Activated naive CD4-positive, alpha-beta T cell treated with anti-CD3 and anti-CD28 coated beads, Interleukin-2, amount 50 U/mL, for 24 hours (primary cell): Measurements from ENCODE around the gene SH3GL3.

Experiments used
- H3K27ac Mint-ChIP-seq: one replicate; pipeline ENCODE4 v1.8.0; 2021; ENCODE audit warnings: mild to moderate bottlenecking, mixed read lengths
- H3K27me3 Mint-ChIP-seq: one replicate; pipeline ENCODE4 v1.8.0; 2021; ENCODE audit warnings: mixed read lengths
- H3K36me3 Mint-ChIP-seq: one replicate; pipeline ENCODE4 v1.8.0; 2021; ENCODE audit warnings: mixed read lengths
- H3K4me1 Mint-ChIP-seq: one replicate; pipeline ENCODE4 v1.8.0; 2021; ENCODE audit warnings: mixed read lengths
- H3K4me3 Mint-ChIP-seq: one replicate; pipeline ENCODE4 v1.8.0; 2021; ENCODE audit warnings: mild to moderate bottlenecking, mixed read lengths
- H3K9me3 Mint-ChIP-seq: one replicate; pipeline ENCODE4 v1.8.0; 2021; ENCODE audit warnings: mixed read lengths

SH3GL3 gene, protein sequence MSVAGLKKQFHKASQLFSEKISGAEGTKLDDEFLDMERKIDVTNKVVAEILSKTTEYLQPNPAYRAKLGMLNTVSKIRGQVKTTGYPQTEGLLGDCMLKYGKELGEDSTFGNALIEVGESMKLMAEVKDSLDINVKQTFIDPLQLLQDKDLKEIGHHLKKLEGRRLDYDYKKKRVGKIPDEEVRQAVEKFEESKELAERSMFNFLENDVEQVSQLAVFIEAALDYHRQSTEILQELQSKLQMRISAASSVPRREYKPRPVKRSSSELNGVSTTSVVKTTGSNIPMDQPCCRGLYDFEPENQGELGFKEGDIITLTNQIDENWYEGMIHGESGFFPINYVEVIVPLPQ

DNA sequence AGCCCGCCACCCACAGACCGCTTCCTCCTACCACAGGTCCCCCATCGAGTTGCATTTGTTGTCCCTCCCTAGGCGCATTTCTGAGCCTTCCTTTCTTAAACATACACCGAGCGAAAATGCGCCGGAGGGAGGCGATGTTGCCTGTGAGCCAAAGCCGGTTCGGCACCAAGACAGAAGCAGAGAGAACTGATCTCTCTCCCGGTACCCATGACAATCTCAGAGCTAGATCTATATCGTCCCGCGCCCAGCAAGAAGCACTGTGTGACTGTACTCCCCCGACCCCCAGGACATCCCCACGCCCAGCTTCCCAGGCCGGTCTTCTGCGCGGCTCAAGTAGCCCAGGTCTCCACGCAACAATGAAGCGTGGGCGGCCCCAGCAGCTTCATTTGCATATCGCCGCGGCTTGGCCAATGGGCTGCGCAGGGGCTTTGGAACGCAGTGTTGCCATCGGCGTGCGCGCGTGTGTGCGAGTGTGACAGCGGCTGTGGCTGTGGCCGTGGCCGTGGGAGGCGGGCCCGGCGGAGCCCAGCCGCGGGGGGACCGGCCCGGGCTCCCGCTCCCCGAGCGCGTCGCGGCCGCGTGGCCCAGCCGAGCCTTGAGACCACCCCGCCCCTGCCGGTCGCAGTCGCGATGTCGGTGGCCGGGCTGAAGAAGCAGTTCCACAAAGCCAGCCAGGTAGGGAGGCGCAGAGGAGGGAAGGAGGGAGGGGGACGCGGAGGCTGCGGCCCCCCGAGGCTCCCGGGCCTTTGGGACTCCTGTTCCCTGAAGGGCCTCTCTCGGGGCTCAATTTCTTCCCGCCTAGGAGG, at the start of gene SH3GL3:
Gene SH3GL3 (plus strand): TSS at position 438 of the 806 bp plus-strand sequence. CDS start 193 bp downstream, at position 631.
- no peak within 1 kb of the TSS for H3K27ac Mint-ChIP-seq
- H3K36me3 Mint-ChIP-seq: no peaks in the 10 kb centered on the region
- peaks cover 30% of the 10 kb centered on the region for H3K27me3 Mint-ChIP-seq
- no peaks in the 10 kb centered on the region for H3K9me3 Mint-ChIP-seq
- H3K4me3 Mint-ChIP-seq: peak within 1 kb of the TSS; percentile 64
- H3K4me1 Mint-ChIP-seq: peaks cover 6% of the 10 kb centered on the region

DNA sequence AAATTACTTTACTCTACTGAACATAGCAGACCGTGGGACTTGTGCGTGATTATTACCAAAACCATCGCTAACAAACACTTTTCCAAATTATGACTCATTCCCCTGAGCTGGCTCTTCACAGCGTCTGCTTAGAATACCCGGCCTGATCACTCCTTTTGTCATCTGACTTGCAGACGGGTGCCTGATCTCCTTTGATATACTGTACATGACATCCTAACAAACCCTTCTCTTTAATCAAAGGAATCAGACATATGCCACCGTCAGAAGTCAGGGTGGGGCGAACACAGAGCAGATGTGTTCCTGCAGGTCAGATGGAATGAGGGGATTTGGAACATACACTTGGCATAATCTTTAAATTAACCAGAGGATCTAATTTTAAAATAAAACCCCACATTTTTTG, 48.5 kb upstream of the SH3GL3 start:
- H3K4me1 Mint-ChIP-seq: no peaks in the 10 kb centered on the region
- no peak overlapping the region for H3K4me3 Mint-ChIP-seq
- no peaks in the 10 kb centered on the region for H3K9me3 Mint-ChIP-seq
- H3K36me3 Mint-ChIP-seq: no peaks in the 10 kb centered on the region
- H3K27ac Mint-ChIP-seq: peak overlapping the region; percentile 41
- peaks cover 18% of the 10 kb centered on the region for H3K27me3 Mint-ChIP-seq

DNA sequence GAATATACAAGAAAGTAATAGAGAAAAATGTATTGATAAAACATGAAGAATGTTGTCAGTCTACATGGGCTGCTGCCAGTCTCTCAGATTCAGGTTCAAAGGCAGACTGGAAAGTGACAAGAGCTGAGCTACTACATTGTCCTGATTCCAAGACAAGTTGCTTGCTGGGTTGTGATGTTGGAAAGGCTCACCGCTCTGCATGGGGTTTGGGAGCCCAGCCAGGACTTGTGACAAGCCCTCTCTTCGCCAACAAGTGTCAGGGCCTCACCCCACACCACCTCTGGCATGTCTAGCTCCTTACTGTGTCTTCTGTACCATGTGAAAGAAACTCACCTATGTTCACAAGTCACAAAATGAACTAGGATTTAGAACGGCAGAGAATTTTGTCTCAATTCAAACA, 43.0 kb upstream of the SH3GL3 start:
- Mint-ChIP-seq H3K27ac (no peak overlapping the region), H3K4me3 (no peak overlapping the region), H3K9me3 (no peaks in the 10 kb centered on the region), H3K4me1 (no peaks in the 10 kb centered on the region), H3K27me3 (peaks cover 7% of the 10 kb centered on the region), H3K36me3 (no peaks in the 10 kb centered on the region)

DNA sequence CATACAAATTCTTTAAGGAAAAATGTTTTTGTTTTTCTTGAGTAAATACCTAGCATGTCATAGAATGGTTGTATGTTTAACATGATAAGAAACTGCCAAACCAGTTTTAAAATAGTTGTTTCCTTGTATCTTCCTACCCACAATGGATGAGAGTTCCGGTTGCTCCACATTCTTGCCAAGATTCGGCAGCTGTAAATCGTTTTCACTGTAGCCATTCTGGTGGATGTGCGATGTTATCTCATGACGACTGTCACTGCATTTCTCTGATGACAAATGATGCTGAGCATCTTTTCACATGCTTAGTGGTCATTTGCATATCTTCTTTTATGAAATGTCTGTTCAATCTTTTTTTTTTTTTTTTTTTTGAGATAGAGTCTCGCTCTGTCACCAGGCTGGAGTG, 36.6 kb upstream of the SH3GL3 start:
- no peaks in the 10 kb centered on the region for H3K36me3 Mint-ChIP-seq
- no peak overlapping the region for H3K27ac Mint-ChIP-seq
- no peaks in the 10 kb centered on the region for H3K27me3 Mint-ChIP-seq
- no peaks in the 10 kb centered on the region for H3K9me3 Mint-ChIP-seq
- H3K4me3 Mint-ChIP-seq: no peak overlapping the region
- no peaks in the 10 kb centered on the region for H3K4me1 Mint-ChIP-seq

DNA sequence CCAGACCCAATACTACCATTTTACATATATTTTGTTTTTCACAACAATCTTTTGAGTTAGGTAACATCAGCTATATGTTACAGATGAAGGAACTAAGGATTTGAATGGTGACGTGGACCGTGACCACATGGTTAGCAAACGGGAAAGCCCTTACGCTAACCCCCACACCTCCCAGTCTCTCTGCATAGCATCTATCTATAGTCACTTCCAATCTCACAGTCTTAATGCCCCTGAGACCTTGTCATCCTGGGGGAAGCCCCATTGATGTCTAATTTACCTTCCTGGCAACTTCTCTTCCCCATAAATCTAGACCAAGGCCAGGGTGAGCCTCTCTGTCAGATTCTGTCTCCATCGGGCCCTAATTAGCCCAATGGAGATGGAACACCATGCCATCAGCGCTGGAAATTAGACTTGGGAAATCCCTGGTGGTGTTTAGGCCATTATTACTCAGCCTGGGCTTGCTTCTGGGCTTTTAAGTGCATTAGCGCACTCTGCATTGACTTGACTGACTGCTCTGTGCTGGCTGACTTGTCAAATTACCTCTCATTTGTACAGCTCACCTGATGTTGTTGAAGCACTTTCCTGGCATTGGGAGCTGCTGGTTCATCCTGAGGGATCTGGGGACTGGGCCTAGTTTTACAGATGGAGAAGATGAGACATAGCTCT, 34.0 kb upstream of the SH3GL3 start:
- H3K4me1 Mint-ChIP-seq: no peaks in the 10 kb centered on the region
- no peaks in the 10 kb centered on the region for H3K36me3 Mint-ChIP-seq
- H3K27ac Mint-ChIP-seq: no peak overlapping the region
- no peaks in the 10 kb centered on the region for H3K9me3 Mint-ChIP-seq
- no peak overlapping the region for H3K4me3 Mint-ChIP-seq
- no peaks in the 10 kb centered on the region for H3K27me3 Mint-ChIP-seq

DNA sequence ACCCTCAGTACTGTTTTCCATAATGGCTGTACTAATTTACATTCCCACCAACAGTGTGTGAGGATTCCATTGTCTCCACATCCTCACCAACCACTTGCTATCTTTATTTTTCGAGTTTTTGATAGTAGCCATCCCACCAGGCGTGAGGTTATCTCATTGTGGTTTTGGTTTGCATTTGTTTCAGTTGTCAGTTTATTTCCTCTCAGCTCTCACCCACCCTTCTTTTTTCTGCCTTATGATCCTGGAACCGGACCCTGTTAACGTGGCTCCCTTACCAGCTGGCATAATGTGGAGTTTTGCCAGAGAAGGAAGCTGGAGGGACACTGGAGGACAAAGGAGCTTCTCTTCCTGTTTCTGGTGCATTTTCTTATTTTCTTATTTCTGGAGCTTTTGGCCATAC, 25.1 kb upstream of the SH3GL3 start:
- Mint-ChIP-seq H3K27ac (no peak overlapping the region), H3K27me3 (peaks cover 15% of the 10 kb centered on the region), H3K9me3 (no peaks in the 10 kb centered on the region), H3K4me1 (no peaks in the 10 kb centered on the region), H3K36me3 (no peaks in the 10 kb centered on the region), H3K4me3 (no peak overlapping the region)

DNA sequence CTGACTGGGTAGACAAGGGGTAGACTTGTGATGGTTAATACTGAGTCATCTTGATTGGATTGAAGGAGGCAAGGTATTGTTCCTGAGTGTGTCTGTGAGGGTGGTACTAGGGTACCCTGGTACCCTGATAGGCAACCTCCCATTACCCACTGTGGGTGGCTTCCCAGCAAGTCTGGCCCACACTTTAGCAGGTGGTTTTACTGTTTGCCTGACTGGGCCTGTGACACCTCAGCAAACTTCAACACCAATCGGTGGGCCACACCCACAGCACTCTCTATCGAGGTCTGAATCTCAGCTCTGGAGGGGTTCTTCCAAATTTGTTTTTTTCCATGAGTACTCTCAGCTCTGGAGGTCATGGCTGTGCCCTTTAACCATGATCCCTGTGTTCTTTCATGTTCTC, 24.6 kb upstream of the SH3GL3 start:
- H3K4me1 Mint-ChIP-seq: no peaks in the 10 kb centered on the region
- H3K4me3 Mint-ChIP-seq: no peak overlapping the region
- H3K9me3 Mint-ChIP-seq: no peaks in the 10 kb centered on the region
- H3K27ac Mint-ChIP-seq: no peak overlapping the region
- H3K27me3 Mint-ChIP-seq: peaks cover 15% of the 10 kb centered on the region
- no peaks in the 10 kb centered on the region for H3K36me3 Mint-ChIP-seq

DNA sequence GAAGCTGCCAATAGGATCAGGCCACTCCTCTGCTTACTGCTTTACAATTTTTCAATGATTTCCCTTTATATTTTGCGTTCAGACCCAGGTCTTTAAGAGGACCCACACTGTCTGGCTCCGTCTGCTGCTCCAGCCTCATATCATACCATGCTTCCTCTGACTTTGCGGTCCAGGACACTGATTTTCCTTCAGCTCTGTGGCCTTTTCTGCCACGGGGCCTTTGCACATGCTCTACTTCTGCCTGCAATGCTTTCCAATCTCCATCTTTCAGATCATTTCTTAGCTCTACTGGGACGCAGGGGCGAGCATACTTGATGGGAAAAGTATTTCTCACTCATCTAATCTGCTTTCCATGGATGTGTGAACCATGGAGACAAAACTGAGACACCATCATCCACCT, 23.0 kb upstream of the SH3GL3 start:
- peaks cover 5% of the 10 kb centered on the region for H3K9me3 Mint-ChIP-seq
- no peaks in the 10 kb centered on the region for H3K4me1 Mint-ChIP-seq
- no peaks in the 10 kb centered on the region for H3K36me3 Mint-ChIP-seq
- peaks cover 16% of the 10 kb centered on the region for H3K27me3 Mint-ChIP-seq
- H3K4me3 Mint-ChIP-seq: no peak overlapping the region
- H3K27ac Mint-ChIP-seq: no peak overlapping the region

DNA sequence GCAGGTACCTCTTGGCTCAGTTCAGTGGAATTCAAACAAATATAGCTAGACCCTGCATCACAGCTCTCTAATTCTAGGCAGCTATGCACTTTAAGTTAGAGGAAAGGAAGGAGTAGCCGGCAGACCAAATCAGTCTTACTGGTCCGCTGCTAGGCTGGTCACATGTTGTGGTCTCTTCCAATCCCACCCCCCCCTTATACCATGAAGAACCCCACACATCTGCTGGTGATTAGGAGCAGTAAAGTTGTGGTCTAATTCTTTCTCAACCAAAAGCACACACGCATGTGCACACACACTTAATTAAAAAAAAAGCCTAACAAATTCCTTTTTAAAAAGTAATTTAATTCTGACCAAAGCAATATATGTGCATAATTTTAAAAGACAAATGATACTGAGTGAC, 16.7 kb upstream of the SH3GL3 start:
- peaks cover 19% of the 10 kb centered on the region for H3K27me3 Mint-ChIP-seq
- peaks cover 5% of the 10 kb centered on the region for H3K9me3 Mint-ChIP-seq
- no peak overlapping the region for H3K4me3 Mint-ChIP-seq
- H3K27ac Mint-ChIP-seq: no peak overlapping the region
- H3K4me1 Mint-ChIP-seq: no peaks in the 10 kb centered on the region
- H3K36me3 Mint-ChIP-seq: no peaks in the 10 kb centered on the region

DNA sequence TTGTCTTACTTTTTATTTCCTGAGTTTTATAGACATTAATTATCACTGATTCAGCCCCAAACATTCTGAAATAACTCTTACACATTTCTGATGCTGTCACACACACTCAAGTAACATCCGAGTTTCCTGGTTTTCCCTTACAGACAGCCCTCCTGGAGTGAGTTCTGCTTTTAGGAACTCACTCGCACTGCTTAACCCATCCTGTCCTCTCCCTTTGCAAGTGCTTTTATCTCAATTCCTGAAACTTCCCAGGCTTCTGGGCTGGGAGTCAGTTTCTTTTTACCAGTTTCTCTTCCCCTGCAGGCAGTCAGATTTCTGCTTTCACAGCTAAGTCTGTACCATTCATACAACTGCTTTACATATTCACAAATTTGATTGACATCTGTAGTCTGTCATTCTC, 15.6 kb upstream of the SH3GL3 start:
- Mint-ChIP-seq H3K36me3 (no peaks in the 10 kb centered on the region), H3K4me3 (no peak overlapping the region), H3K27me3 (peaks cover 17% of the 10 kb centered on the region), H3K9me3 (peaks cover 5% of the 10 kb centered on the region), H3K27ac (no peak overlapping the region), H3K4me1 (no peaks in the 10 kb centered on the region)

DNA sequence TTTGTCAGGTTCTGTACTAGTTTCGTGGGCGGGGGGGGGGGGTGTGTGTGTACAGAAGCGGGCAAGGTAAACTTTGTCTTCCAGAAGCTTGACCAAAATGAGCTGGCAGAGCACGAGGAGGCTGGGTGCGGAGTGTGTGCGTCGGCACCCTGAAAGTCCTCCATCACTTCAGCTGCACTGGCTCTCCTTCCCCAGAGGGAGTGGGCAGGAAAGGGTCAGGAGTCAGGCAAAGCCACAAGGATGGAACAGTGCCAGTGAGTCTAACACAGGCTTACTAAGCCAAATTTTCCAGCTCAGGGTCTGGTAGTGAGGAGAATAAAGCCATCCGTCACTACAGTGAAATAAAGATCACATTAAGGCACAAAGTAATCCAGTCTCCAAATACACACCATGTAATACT, 11.9 kb upstream of the SH3GL3 start:
- Mint-ChIP-seq H3K4me3 (no peak overlapping the region), H3K9me3 (no peaks in the 10 kb centered on the region)

DNA sequence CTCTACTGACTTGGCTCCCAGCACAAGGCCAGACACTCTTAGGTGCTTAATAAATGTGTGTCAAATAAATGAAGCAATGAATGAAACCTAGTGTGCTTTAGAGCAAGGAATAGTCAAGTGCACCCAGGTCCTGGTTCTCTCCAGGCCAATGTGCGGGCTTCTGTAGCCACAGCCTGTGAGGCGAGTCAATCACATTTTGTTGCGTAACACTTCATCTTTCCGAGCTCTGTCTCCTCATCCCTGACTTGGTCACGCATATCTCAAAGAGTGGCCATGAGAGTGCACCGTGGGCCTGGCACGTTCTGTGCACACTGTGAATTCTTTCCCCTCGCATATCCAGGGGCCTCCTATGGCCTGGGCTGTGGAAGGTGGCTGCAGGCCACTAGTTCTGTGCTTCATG, 11.4 kb upstream of the SH3GL3 start:
- H3K36me3 Mint-ChIP-seq: no peaks in the 10 kb centered on the region
- no peaks in the 10 kb centered on the region for H3K9me3 Mint-ChIP-seq
- H3K4me1 Mint-ChIP-seq: peaks cover 4% of the 10 kb centered on the region
- H3K4me3 Mint-ChIP-seq: no peak overlapping the region
- peaks cover 15% of the 10 kb centered on the region for H3K27me3 Mint-ChIP-seq
- no peak overlapping the region for H3K27ac Mint-ChIP-seq

More for the DNA sequence above, 11.9 kb upstream of the SH3GL3 start:
- Mint-ChIP-seq H3K27ac (no peak overlapping the region), H3K36me3 (no peaks in the 10 kb centered on the region), H3K27me3 (peaks cover 16% of the 10 kb centered on the region), H3K4me1 (peaks cover 4% of the 10 kb centered on the region)

DNA sequence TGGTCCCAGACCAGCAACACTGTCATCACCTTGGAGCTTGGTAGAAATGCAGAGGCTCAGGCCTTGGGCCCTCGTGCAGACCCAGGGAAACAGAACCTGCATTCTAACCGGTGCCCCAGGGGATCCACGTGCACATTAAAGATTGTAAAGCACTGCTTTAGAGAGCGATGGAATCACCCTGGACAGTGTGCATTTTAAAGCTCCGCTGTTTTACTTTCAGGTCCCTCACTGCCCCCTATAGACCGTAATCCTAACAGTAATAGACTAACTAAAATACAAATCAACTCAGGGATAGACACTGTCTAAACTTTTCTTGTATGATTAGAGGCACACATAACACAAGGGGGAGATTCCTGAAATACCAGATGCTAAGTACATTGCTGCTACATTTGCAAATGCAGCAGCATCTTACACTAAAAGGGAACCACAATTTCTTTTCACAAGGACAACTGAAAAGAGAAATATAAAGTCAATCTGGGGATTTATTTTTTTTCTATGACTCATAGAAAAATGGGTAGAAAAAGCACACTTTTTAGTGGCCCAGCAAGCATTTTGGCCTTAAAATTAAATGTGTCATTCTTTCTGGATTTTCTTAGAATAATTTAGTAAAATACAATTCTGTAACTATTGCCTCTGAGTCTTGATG, 10.5 kb upstream of the SH3GL3 start:
- H3K27me3 Mint-ChIP-seq: peaks cover 14% of the 10 kb centered on the region
- no peak overlapping the region for H3K4me3 Mint-ChIP-seq
- no peak overlapping the region for H3K27ac Mint-ChIP-seq
- no peaks in the 10 kb centered on the region for H3K36me3 Mint-ChIP-seq
- no peaks in the 10 kb centered on the region for H3K9me3 Mint-ChIP-seq
- peaks cover 4% of the 10 kb centered on the region for H3K4me1 Mint-ChIP-seq

DNA sequence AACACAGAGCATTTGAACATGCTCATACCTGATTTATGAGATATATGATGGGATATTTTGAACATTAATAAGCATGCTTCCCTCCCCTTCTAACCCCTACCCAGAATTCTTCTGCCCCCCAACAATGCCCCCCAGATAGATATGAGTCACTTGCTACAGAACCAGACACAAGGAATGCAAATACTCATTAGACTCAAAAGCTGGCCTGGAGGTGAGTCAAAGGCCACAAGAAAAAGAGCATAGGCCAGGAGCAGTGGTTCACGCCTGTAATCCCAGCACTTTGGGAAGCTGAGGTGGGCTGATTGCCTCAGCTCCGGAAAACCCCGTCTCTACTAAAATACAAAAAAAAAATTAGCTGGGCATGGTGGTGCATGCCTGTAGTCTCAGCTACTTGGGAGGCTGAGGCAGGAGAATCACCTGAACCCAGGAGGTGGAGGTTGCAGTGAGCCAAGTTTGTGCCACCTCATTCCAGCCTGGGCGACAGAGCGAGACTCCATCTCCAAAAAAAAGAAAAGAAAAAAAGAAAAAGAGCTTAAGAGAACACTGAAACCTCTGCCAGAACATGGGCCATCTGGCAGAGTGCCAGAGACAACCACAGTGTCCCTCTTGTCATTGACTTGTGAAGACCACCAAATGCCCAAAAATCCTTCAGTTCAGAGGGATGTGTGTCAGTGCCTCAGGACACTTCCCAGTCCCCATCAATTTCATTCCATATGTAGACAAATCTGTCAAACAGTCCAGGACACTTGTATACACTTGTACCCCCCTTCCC, 3.9 kb upstream of the SH3GL3 start:
- Mint-ChIP-seq H3K4me3 (no peak overlapping the region), H3K4me1 (peaks cover 10% of the 10 kb centered on the region), H3K27me3 (peaks cover 24% of the 10 kb centered on the region), H3K9me3 (no peaks in the 10 kb centered on the region), H3K27ac (no peak overlapping the region), H3K36me3 (no peaks in the 10 kb centered on the region)

DNA sequence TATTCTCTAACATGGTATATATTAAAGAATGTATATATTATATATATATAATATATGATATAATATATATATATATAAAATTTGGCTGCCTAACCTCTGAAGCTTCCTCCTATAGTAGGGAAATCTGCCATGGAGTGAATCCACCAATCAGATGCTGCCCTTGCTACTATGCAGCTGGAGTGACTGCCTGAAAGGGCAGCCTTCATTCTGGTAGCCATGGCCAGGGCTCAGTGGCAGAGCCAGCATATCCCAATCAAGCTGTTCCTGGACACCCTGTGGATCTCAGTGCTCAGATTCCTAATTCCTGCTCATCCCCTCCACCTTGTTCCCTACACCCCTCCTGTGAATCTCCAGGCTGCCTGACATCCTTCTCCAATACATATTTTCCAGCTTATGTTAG, 2.2 kb upstream of the SH3GL3 start:
- H3K27ac Mint-ChIP-seq: no peak overlapping the region
- no peak overlapping the region for H3K4me3 Mint-ChIP-seq
- peaks cover 6% of the 10 kb centered on the region for H3K4me1 Mint-ChIP-seq
- H3K27me3 Mint-ChIP-seq: peaks cover 32% of the 10 kb centered on the region
- H3K36me3 Mint-ChIP-seq: no peaks in the 10 kb centered on the region
- H3K9me3 Mint-ChIP-seq: no peaks in the 10 kb centered on the region
